Measurements from ENCODE around the gene COG3. TPM values are rescaled to one million over a fixed set of nuclear protein-coding genes. Genes with fewer than 3 reads are reported as not detected.

Gene COG3
- total and polyA plus RNA-seq, 12 donors = 9.9 to 18.0 (median 15.4) TPM

DNA sequence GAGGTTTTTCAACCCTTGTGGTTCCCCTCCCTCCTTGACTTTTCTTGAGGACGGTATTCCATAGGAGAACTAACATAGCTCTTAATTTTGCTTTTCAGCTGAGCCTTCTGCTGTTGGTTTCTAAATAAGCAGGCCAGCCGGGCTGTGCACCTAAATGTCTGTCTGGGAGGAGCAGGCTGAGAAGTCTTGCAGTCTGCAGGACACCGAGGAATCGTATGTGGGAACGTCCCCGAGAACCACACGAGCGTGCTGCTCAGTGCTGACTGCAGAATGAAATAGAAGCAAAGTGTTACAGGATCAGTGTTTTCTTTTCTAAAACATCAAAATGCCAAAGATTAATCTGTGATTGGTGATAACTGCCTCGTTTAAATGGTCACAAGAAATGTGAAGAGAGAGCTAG, 69.9 kb downstream of the COG3 start:
- Histone ChIP-seq H3K27ac (no peak overlapping the region), H3K36me3 (peaks cover 0 to 78% (median 44%) of the 10 kb centered on the region in 9 donors), H3K4me1 (no peaks in the 10 kb centered on the region), H3K4me3 (no peak overlapping the region), H3K9me3 (no peaks in the 10 kb centered on the region), H3K27me3 (no peaks in the 10 kb centered on the region)
- intact Hi-C loops (cut with DNase I) = no loop called here
- WGBS, 2 donors = 86 to 88% methylated on average over 9 of the region's 9 CpGs
- TF ChIP-seq, protein P1, sequence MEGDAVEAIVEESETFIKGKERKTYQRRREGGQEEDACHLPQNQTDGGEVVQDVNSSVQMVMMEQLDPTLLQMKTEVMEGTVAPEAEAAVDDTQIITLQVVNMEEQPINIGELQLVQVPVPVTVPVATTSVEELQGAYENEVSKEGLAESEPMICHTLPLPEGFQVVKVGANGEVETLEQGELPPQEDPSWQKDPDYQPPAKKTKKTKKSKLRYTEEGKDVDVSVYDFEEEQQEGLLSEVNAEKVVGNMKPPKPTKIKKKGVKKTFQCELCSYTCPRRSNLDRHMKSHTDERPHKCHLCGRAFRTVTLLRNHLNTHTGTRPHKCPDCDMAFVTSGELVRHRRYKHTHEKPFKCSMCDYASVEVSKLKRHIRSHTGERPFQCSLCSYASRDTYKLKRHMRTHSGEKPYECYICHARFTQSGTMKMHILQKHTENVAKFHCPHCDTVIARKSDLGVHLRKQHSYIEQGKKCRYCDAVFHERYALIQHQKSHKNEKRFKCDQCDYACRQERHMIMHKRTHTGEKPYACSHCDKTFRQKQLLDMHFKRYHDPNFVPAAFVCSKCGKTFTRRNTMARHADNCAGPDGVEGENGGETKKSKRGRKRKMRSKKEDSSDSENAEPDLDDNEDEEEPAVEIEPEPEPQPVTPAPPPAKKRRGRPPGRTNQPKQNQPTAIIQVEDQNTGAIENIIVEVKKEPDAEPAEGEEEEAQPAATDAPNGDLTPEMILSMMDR (IDR thresholded peaks at IDR 0.05) = no peak
- DNase-seq (no peak), ATAC-seq (no peak)

DNA sequence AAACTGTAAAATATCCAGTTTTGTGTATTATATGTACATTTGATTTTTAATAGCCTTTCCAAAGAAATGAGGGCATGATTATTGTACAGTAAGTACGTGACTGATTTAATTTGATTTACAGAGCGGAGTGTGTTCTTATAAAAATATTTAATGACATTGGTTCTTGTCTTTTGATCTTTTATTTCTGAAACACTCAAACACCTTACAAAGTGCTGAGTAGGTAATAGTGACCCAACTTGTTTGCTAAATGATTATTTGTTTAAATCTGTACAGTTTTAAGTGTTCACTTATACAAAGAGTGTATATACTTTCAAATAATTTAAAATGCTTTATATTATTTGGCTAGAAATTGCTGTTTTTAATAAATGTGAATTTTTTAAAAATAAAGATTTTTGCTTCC, 71.5 kb downstream of the COG3 start:
- Histone ChIP-seq H3K4me1 (no peaks in the 10 kb centered on the region), H3K9me3 (no peaks in the 10 kb centered on the region), H3K36me3 (peaks cover 0 to 62% (median 37%) of the 10 kb centered on the region in 9 donors), H3K27ac (no peak overlapping the region), H3K4me3 (no peak overlapping the region), H3K27me3 (no peaks in the 10 kb centered on the region)
- 96 to 97% methylated on average over 2 of the region's 2 CpGs for WGBS, 2 donors
- TF ChIP-seq, protein P1 (IDR thresholded peaks at IDR 0.05) = no peak
- DNase-seq (no peak), ATAC-seq (no peak)
- intact Hi-C loops (cut with DNase I) = no loop called here

- TF ChIP-seq, protein P1 (IDR thresholded peaks at IDR 0.05) = no peak
- H3K4me3 ChIP-seq = no peak overlapping the region
- H3K36me3 ChIP-seq = peaks cover 0 to 49% (median 29%) of the 10 kb centered on the region in 9 donors
- intact Hi-C loops (cut with DNase I) = no loop called here
- H3K27ac ChIP-seq = no peak overlapping the region
- no peaks in the 10 kb centered on the region for H3K4me1 ChIP-seq
- DNase-seq (no peak), ATAC-seq (no peak)
- WGBS, 2 donors = 82 to 89% methylated on average over 1 of the region's 1 CpG
- no peaks in the 10 kb centered on the region for H3K9me3 ChIP-seq
- H3K27me3 ChIP-seq = no peaks in the 10 kb centered on the region
Observed at GRCh38 chr13:45537516-45537915, 72.8 kb downstream of the COG3 start.

DNA sequence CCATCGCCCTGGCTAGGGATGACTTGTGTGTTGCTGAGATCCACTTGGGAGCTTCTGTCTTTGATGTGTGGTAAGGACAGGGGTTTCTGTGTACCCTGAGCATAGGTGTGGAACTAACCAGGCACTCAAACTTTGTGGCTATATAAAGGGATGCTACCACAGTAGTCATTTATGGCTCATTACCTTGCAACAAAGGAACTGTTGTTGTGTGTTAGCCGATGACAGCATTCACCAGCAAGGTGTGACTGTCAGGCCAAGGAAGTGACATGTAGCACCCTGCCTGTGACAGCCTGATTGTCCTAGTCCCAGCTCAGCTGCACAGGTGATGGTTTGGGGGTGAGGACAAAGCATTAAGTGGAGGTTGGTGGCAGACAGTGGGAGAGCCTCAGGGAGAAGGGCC, 73.6 kb downstream of the COG3 start:
- ATAC-seq (no peak), DNase-seq (no peak)
- no peaks in the 10 kb centered on the region for H3K9me3 ChIP-seq
- H3K4me1 ChIP-seq = no peaks in the 10 kb centered on the region
- H3K27me3 ChIP-seq = no peaks in the 10 kb centered on the region
- TF ChIP-seq, protein P1 (IDR thresholded peaks at IDR 0.05) = no peak
- peaks cover 0 to 43% (median 29%) of the 10 kb centered on the region in 9 donors for H3K36me3 ChIP-seq
- H3K4me3 ChIP-seq = no peak overlapping the region
- no peak overlapping the region for H3K27ac ChIP-seq
- 89 to 90% methylated on average over 2 of the region's 2 CpGs for WGBS, 2 donors
- intact Hi-C loops (cut with DNase I) = no loop called here
